ENCODE data around the gene FUBP3.

Gene FUBP3

GRCh38 chr9:130635721-130636647, 56.6 kb downstream of the FUBP3 start:
- Histone ChIP-seq H3K4me3 (ENCODE audit: insufficient read depth, low read length, poor library complexity, severe bottlenecking) (no peak overlapping the region), H3K27me3 (ENCODE audit: low read length) (no peaks in the 10 kb centered on the region), H3K36me3 (ENCODE audit: low read length) (no peaks in the 10 kb centered on the region), H3K9ac (ENCODE audit: low read length) (no peak overlapping the region), H3F3A (ENCODE audit: insufficient read depth) (peaks cover 6% of the 10 kb centered on the region; the same call in 1 of the 2 replicates), H2AFZ (ENCODE audit: low read depth, low read length, severe bottlenecking) (no peak overlapping the region), H3K9me2 (replicated peaks; ENCODE audit: insufficient read depth, low read length) (no peaks in the 10 kb centered on the region), H3K9me3 (ENCODE audit: insufficient read depth, low read length) (no peaks in the 10 kb centered on the region), H4K20me1 (ENCODE audit: low read depth, low read length) (no peaks in the 10 kb centered on the region), H3K79me2 (ENCODE audit: insufficient read depth, low read length) (no peaks in the 10 kb centered on the region), H3K4me2 (ENCODE audit: low read depth, low read length, poor library complexity, severe bottlenecking) (no peak overlapping the region), H3K27ac (ENCODE audit: low read depth, low read length) (no peak overlapping the region)
- no peak for TF ChIP-seq CTCF (IDR thresholded peaks at IDR 0.05; ENCODE audit: insufficient read depth, low read length, poor library complexity, severe bottlenecking)
- no peak for TF ChIP-seq EZH2phosphoT487 (conservative IDR thresholded peaks at IDR 0.05; ENCODE audit: low read length)

- H3K9ac ChIP-seq (ENCODE audit: low read length) = no peak overlapping the region
- no peaks in the 10 kb centered on the region for H3K79me2 ChIP-seq (ENCODE audit: insufficient read depth, low read length)
- H2AFZ ChIP-seq (ENCODE audit: low read depth, low read length, severe bottlenecking) = no peak overlapping the region
- no peaks in the 10 kb centered on the region for H3K36me3 ChIP-seq (ENCODE audit: low read length)
- H3K27me3 ChIP-seq (ENCODE audit: low read length) = no peaks in the 10 kb centered on the region
- H3F3A ChIP-seq (ENCODE audit: insufficient read depth) = peaks cover 6% of the 10 kb centered on the region; the same call in 1 of the 2 replicates
- no peaks in the 10 kb centered on the region for H3K9me3 ChIP-seq (ENCODE audit: insufficient read depth, low read length)
- no peak overlapping the region for H3K27ac ChIP-seq (ENCODE audit: low read depth, low read length)
- H4K20me1 ChIP-seq (ENCODE audit: low read depth, low read length) = no peaks in the 10 kb centered on the region
- TF ChIP-seq CTCF (IDR thresholded peaks at IDR 0.05; ENCODE audit: insufficient read depth, low read length, poor library complexity, severe bottlenecking) (no peak), EZH2phosphoT487 (conservative IDR thresholded peaks at IDR 0.05; ENCODE audit: low read length) (no peak)
- H3K9me2 ChIP-seq (replicated peaks; ENCODE audit: insufficient read depth, low read length) = no peaks in the 10 kb centered on the region
- H3K4me3 ChIP-seq (ENCODE audit: insufficient read depth, low read length, poor library complexity, severe bottlenecking) = no peak overlapping the region
- H3K4me2 ChIP-seq (ENCODE audit: low read depth, low read length, poor library complexity, severe bottlenecking) = no peak overlapping the region
Measured at GRCh38 chr9:130636648-130637020, 57.3 kb downstream of the FUBP3 start.

GRCh38 chr9:130638284-130639123, 59.1 kb downstream of the FUBP3 start:
- Histone ChIP-seq H3K9me2 (replicated peaks; ENCODE audit: insufficient read depth, low read length) (no peaks in the 10 kb centered on the region), H4K20me1 (ENCODE audit: low read depth, low read length) (no peaks in the 10 kb centered on the region), H3K4me2 (ENCODE audit: low read depth, low read length, poor library complexity, severe bottlenecking) (no peak overlapping the region), H3K9ac (ENCODE audit: low read length) (no peak overlapping the region), H3K4me3 (ENCODE audit: insufficient read depth, low read length, poor library complexity, severe bottlenecking) (no peak overlapping the region), H3K27ac (ENCODE audit: low read depth, low read length) (no peak overlapping the region), H3K27me3 (ENCODE audit: low read length) (no peaks in the 10 kb centered on the region), H3K79me2 (ENCODE audit: insufficient read depth, low read length) (no peaks in the 10 kb centered on the region), H3K36me3 (ENCODE audit: low read length) (no peaks in the 10 kb centered on the region), H3K9me3 (ENCODE audit: insufficient read depth, low read length) (no peaks in the 10 kb centered on the region), H3F3A (ENCODE audit: insufficient read depth) (peaks cover 6% of the 10 kb centered on the region; the same call in 1 of the 2 replicates), H2AFZ (ENCODE audit: low read depth, low read length, severe bottlenecking) (no peak overlapping the region)
- TF ChIP-seq CTCF (IDR thresholded peaks at IDR 0.05; ENCODE audit: insufficient read depth, low read length, poor library complexity, severe bottlenecking) = no peak
- no peak for TF ChIP-seq EZH2phosphoT487 (conservative IDR thresholded peaks at IDR 0.05; ENCODE audit: low read length)

Measured in SU-DHL-6 (cell line).